GM18870 (cell line): ENCODE data around the gene STRIP2.
"Not testable (repeated sequence)": the region's sequence is repeated elsewhere in the genome, so short reads cannot be mapped to it uniquely, and the experiment has no call there.

Source experiments
- ATAC-seq: cut with Tn5 transposase; IDR thresholded peaks from one replicate; pipeline ENCODE4 v1.9.1; 2021; ENCODE audit warnings: moderate library complexity; ENCODE audit not compliant: unreplicated experiment

Gene STRIP2

GRCh38 chr7:129417073-129417472 lies 17.2 kb upstream of the STRIP2 start:
- no peak for ATAC-seq

- no peak for ATAC-seq
Observed at GRCh38 chr7:129421717-129422250, 12.4 kb upstream of the STRIP2 start.

- no peak for ATAC-seq
Observed at GRCh38 chr7:129422727-129423126, 11.5 kb upstream of the STRIP2 start.

GRCh38 chr7:129423700-129424410 lies 10.4 kb upstream of the STRIP2 start:
- no peak for ATAC-seq

GRCh38 chr7:129426482-129426881 lies 7.8 kb upstream of the STRIP2 start:
- ATAC-seq: no peak

GRCh38 chr7:129427526-129428045 lies 6.6 kb upstream of the STRIP2 start:
- ATAC-seq: no peak

GRCh38 chr7:129431911-129432643 lies 2.2 kb upstream of the STRIP2 start:
- ATAC-seq: no peak

- ATAC-seq: no peak
Observed at GRCh38 chr7:129434675-129435318, 565 bp downstream of the STRIP2 start.

GRCh38 chr7:129435414-129435829 lies 1.2 kb downstream of the STRIP2 start:
- ATAC-seq: no peak

GRCh38 chr7:129436335-129436923 lies 2.2 kb downstream of the STRIP2 start:
- ATAC-seq: no peak

- ATAC-seq: no peak
Observed at GRCh38 chr7:129437190-129437589, 3.0 kb downstream of the STRIP2 start.

GRCh38 chr7:129438281-129438838 lies 4.1 kb downstream of the STRIP2 start:
- no peak for ATAC-seq

GRCh38 chr7:129438839-129439651 lies 4.8 kb downstream of the STRIP2 start:
- ATAC-seq: no peak

GRCh38 chr7:129439963-129440625 lies 5.9 kb downstream of the STRIP2 start:
- ATAC-seq: no peak

- no peak for ATAC-seq
Observed at GRCh38 chr7:129443612-129444011, 9.4 kb downstream of the STRIP2 start.

GRCh38 chr7:129444776-129445175 lies 10.5 kb downstream of the STRIP2 start:
- ATAC-seq: not testable (repeated sequence)

GRCh38 chr7:129446925-129447324 lies 12.7 kb downstream of the STRIP2 start:
- ATAC-seq: not testable (repeated sequence)

- not testable (repeated sequence) for ATAC-seq
Observed at GRCh38 chr7:129447445-129447844, 13.2 kb downstream of the STRIP2 start.

GRCh38 chr7:129448608-129449007 lies 14.4 kb downstream of the STRIP2 start:
- not testable (repeated sequence) for ATAC-seq
